ENCODE measurements around the gene CCR5AS.

CCR5AS gene

DNA sequence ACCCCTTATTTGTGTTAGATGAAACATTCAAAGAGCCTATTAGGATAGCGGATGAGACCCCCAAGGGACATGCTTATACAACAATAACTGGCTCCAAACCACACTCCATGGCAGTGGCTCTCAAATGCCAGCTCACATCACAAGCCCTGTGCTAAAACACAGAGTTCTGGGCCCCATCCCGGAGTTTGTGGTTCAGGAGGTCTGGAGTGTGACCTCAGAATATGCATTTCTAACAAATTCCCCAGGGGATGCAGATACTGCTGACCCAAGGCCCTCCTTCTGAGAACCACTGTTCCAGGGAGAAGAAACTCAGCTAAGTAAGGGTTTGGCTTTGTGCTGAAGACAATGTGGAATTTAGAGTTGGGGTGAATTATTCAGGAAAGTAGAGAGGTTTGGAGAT, 3.8 kb upstream of the CCR5AS start:
- H3K4me3 ChIP-seq (replicated peaks in 1 of 4; ENCODE audit: control extremely low read depth in 1 of 4, insufficient read depth in 1 of 4, low read depth in 3 of 4, low read length in 4 of 4) = no peak overlapping the region
- H3K9me3 ChIP-seq (ENCODE audit: control insufficient read depth, insufficient read depth, low read depth, low read length) = no peaks in the 10 kb centered on the region
- H3K27me3 ChIP-seq (ENCODE audit: control insufficient read depth, insufficient read depth, low read length) = no peaks in the 10 kb centered on the region
- TF ChIP-seq, protein P1, sequence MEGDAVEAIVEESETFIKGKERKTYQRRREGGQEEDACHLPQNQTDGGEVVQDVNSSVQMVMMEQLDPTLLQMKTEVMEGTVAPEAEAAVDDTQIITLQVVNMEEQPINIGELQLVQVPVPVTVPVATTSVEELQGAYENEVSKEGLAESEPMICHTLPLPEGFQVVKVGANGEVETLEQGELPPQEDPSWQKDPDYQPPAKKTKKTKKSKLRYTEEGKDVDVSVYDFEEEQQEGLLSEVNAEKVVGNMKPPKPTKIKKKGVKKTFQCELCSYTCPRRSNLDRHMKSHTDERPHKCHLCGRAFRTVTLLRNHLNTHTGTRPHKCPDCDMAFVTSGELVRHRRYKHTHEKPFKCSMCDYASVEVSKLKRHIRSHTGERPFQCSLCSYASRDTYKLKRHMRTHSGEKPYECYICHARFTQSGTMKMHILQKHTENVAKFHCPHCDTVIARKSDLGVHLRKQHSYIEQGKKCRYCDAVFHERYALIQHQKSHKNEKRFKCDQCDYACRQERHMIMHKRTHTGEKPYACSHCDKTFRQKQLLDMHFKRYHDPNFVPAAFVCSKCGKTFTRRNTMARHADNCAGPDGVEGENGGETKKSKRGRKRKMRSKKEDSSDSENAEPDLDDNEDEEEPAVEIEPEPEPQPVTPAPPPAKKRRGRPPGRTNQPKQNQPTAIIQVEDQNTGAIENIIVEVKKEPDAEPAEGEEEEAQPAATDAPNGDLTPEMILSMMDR (conservative IDR thresholded peaks at IDR 0.05 in 1 of 2, IDR thresholded peaks at IDR 0.05 in 1 of 2; ENCODE audit: low read depth in 1 of 2, low read length in 2 of 2) = no peak
- no peak for TF ChIP-seq EZH2 (IDR thresholded peaks at IDR 0.05; ENCODE audit: low read length, missing control alignments)
- H3K4me2 ChIP-seq (ENCODE audit: extremely low read depth, insufficient read depth, low read length) = no peak overlapping the region
- no peaks in the 10 kb centered on the region for H3K79me2 ChIP-seq (ENCODE audit: control insufficient read depth, insufficient read depth, low read length)
- no peaks in the 10 kb centered on the region for H4K20me1 ChIP-seq (ENCODE audit: control insufficient read depth, extremely low read depth, insufficient read depth, low read length)
- peaks cover 19% of the 10 kb centered on the region for H3K4me1 ChIP-seq (ENCODE audit: control insufficient read depth, extremely low read depth, insufficient read depth, low read length)
- H3K27ac ChIP-seq (ENCODE audit: insufficient read depth, low read length) = no peak overlapping the region
- DNase-seq (ENCODE audit: low read depth in 2 of 2) = peak in 1 of 2 donors; percentile 35
- no peak overlapping the region for H3K9ac ChIP-seq (ENCODE audit: insufficient read depth, low read length)
- no peak overlapping the region for H2AFZ ChIP-seq (ENCODE audit: low read length)
- no peaks in the 10 kb centered on the region for H3K36me3 ChIP-seq (ENCODE audit: control insufficient read depth, insufficient read depth, low read length)

DNA sequence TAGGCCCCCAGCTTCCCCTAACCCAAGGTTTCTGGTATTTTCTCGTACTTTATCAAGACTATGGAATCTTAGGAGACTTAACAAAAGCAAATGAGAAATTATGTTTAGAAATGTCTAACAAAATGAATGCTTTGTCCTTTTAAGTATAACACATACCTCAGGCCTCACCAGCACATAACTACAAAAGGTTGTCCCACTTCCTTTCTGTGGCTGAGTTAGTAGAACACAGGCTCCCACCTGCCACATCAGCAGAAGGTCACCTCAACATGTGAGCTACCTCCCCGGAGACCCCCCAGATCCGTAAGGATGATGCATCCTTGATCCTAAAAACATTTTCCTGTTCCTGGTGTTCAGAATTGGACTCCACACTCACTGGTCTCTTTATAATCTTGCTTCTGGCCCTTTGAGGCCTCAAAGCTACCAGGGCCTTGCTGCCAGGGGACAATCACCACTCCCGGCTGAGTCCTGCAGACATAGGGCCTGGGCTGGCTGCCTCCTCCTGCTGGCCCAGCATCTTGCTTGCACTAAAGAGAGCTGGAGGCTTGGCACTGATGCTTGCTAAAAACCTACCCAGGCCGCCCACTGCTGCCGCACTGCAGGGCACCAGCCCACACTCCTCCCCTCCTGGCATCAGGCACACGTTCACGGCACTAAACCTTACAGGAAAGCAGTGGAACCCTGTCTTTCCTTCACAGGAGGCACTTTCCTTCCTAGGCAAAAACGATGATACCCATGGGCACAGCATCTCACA, 3.0 kb upstream of the CCR5AS start:
- no peak for TF ChIP-seq EZH2 (IDR thresholded peaks at IDR 0.05; ENCODE audit: low read length, missing control alignments)
- TF ChIP-seq, protein P1 (conservative IDR thresholded peaks at IDR 0.05 in 1 of 2, IDR thresholded peaks at IDR 0.05 in 1 of 2; ENCODE audit: low read depth in 1 of 2, low read length in 2 of 2) = no peak
- no peak overlapping the region for H3K27ac ChIP-seq (ENCODE audit: insufficient read depth, low read length)
- DNase-seq (ENCODE audit: low read depth in 2 of 2) = no peak
- H3K9me3 ChIP-seq (ENCODE audit: control insufficient read depth, insufficient read depth, low read depth, low read length) = no peaks in the 10 kb centered on the region
- no peaks in the 10 kb centered on the region for H3K36me3 ChIP-seq (ENCODE audit: control insufficient read depth, insufficient read depth, low read length)
- H3K4me2 ChIP-seq (ENCODE audit: extremely low read depth, insufficient read depth, low read length) = no peak overlapping the region
- no peaks in the 10 kb centered on the region for H4K20me1 ChIP-seq (ENCODE audit: control insufficient read depth, extremely low read depth, insufficient read depth, low read length)
- H3K27me3 ChIP-seq (ENCODE audit: control insufficient read depth, insufficient read depth, low read length) = no peaks in the 10 kb centered on the region
- peaks cover 21% of the 10 kb centered on the region for H3K4me1 ChIP-seq (ENCODE audit: control insufficient read depth, extremely low read depth, insufficient read depth, low read length)
- no peak overlapping the region for H2AFZ ChIP-seq (ENCODE audit: low read length)
- no peaks in the 10 kb centered on the region for H3K79me2 ChIP-seq (ENCODE audit: control insufficient read depth, insufficient read depth, low read length)
- no peak overlapping the region for H3K4me3 ChIP-seq (replicated peaks in 1 of 4; ENCODE audit: control extremely low read depth in 1 of 4, insufficient read depth in 1 of 4, low read depth in 3 of 4, low read length in 4 of 4)
- no peak overlapping the region for H3K9ac ChIP-seq (ENCODE audit: insufficient read depth, low read length)

DNA sequence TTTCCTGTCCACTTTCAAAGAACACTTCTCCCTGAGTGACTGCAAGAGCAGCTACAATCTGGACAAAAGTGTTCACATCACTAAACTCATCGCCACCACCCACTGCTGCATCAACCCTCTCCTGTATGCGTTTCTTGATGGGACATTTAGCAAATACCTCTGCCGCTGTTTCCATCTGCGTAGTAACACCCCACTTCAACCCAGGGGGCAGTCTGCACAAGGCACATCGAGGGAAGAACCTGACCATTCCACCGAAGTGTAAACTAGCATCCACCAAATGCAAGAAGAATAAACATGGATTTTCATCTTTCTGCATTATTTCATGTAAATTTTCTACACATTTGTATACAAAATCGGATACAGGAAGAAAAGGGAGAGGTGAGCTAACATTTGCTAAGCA, 2.0 kb upstream of the CCR5AS start:
- Histone ChIP-seq H3K4me3 (replicated peaks in 1 of 4; ENCODE audit: control extremely low read depth in 1 of 4, insufficient read depth in 1 of 4, low read depth in 3 of 4, low read length in 4 of 4) (no peak overlapping the region), H3K36me3 (ENCODE audit: control insufficient read depth, insufficient read depth, low read length) (no peaks in the 10 kb centered on the region), H3K27ac (ENCODE audit: insufficient read depth, low read length) (no peak overlapping the region), H3K4me1 (ENCODE audit: control insufficient read depth, extremely low read depth, insufficient read depth, low read length) (peaks cover 21% of the 10 kb centered on the region), H2AFZ (ENCODE audit: low read length) (no peak overlapping the region), H3K79me2 (ENCODE audit: control insufficient read depth, insufficient read depth, low read length) (no peaks in the 10 kb centered on the region), H3K27me3 (ENCODE audit: control insufficient read depth, insufficient read depth, low read length) (no peaks in the 10 kb centered on the region), H3K4me2 (ENCODE audit: extremely low read depth, insufficient read depth, low read length) (no peak overlapping the region), H3K9ac (ENCODE audit: insufficient read depth, low read length) (no peak overlapping the region), H3K9me3 (ENCODE audit: control insufficient read depth, insufficient read depth, low read depth, low read length) (no peaks in the 10 kb centered on the region), H4K20me1 (ENCODE audit: control insufficient read depth, extremely low read depth, insufficient read depth, low read length) (no peaks in the 10 kb centered on the region)
- no peak for DNase-seq (ENCODE audit: low read depth in 2 of 2)
- no peak for TF ChIP-seq EZH2 (IDR thresholded peaks at IDR 0.05; ENCODE audit: low read length, missing control alignments)
- TF ChIP-seq, protein P1 (conservative IDR thresholded peaks at IDR 0.05 in 1 of 2, IDR thresholded peaks at IDR 0.05 in 1 of 2; ENCODE audit: low read depth in 1 of 2, low read length in 2 of 2) = no peak
